HG03439 (cell line): ENCODE results near the gene LUC7L2.
"Not testable (repeated sequence)": the region's sequence is repeated elsewhere in the genome, so short reads cannot be mapped to it uniquely, and the experiment has no call there.

Source experiments
- ATAC-seq: cut with Tn5 transposase; IDR thresholded peaks from one replicate; pipeline ENCODE4 v1.9.1; 2021; ENCODE audit warnings: mild to moderate bottlenecking, moderate library complexity; ENCODE audit not compliant: unreplicated experiment

The LUC7L2 gene

GRCh38 chr7:139439375-139439774, 79.7 kb downstream of the LUC7L2 start:
- no peak for ATAC-seq

DNA sequence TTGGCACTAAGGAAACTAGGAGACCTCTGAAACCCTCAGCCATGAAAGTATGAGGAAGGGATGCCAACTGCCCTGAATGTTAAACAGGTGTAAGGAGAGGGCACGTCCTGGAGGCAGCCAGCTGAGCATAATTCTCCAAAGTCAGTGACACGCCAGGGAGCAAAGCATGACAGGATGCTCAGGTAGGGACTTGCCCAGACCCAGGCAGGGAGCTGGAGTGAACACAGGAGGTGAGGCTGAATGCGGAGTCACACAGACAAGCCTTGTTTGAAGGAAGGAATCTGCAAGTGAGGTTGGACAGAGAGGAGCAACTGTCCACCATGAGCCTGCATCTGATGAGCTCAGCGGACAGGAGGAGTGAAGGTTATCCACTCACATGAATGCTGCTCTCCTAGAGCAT, 82.3 kb downstream of the LUC7L2 start:
- no peak for ATAC-seq

- ATAC-seq = no peak
These were observed 86.6 kb downstream of the LUC7L2 start for GRCh38 chr7:139446051-139446890.

- ATAC-seq = no peak
These were observed 91.2 kb downstream of the LUC7L2 start for GRCh38 chr7:139450851-139451250.

DNA sequence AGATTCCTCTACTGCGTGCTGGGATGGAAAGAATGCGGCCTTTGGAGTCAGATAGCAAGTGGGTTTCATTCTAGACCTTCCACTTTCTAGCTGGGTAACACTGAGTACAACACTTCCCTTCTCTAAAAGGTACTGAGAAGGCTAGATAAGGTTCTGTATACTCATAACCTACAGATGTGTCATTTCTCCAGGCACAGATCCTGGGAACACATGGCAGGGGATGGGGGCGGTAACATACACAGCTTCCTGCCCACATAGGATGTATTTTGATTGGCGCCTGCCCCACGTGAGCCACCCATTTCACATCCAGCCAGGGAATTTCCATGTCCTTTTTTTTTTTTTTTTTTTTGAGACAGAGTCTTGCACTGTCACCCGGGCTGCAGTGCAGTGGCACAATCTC, 91.9 kb downstream of the LUC7L2 start:
- ATAC-seq = no peak

- no peak for ATAC-seq
These were observed 93.4 kb downstream of the LUC7L2 start for GRCh38 chr7:139452958-139453672.

GRCh38 chr7:139453673-139454321, 94.1 kb downstream of the LUC7L2 start:
- ATAC-seq = no peak

- no peak for ATAC-seq
These were observed 96.1 kb downstream of the LUC7L2 start for GRCh38 chr7:139455789-139456188.

- no peak for ATAC-seq
These were observed 96.8 kb downstream of the LUC7L2 start for GRCh38 chr7:139456511-139456910.

GRCh38 chr7:139457153-139457946, 97.7 kb downstream of the LUC7L2 start:
- ATAC-seq = no peak

DNA sequence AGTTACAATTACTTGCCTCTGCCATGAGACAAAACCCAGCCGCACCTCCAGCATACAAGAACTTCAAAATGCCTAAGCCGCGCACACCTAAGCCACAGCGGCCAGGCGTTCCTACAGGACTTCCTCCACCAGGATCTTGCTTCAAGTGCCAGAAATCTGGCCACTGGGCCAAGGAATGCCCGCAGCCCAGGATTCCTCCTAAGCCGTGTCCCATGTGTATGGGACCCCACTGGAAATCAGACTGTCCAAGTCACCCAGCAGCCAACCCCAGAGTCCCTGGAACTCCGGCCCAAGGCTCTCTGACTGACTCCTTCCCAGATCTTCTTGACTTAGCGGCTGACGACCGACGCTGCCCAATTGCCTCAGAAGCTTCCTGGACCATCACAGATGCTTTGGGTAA, 103.7 kb downstream of the LUC7L2 start:
- ATAC-seq = not testable (repeated sequence)

DNA sequence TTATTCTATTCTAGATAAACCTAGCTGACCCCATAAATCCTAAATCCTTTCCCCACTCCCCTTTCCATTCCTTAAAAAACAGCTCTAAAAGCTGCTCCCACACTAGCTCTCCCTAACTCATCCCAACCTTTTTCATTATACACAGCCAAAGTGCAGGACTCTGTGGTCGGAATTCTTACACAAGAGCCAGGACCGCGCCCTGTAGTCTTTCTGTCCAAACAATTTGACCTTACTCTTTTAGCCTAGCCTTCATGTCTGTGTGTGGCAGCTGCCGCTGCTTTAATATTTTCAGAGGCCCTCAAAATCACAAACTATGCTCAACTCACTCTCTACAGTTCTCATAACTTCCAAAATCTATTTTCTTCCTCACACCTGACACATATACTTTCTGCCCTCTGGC, 104.8 kb downstream of the LUC7L2 start:
- ATAC-seq = not testable (repeated sequence)

- not testable (repeated sequence) for ATAC-seq
These were observed 105.4 kb downstream of the LUC7L2 start for GRCh38 chr7:139465072-139465471.

DNA sequence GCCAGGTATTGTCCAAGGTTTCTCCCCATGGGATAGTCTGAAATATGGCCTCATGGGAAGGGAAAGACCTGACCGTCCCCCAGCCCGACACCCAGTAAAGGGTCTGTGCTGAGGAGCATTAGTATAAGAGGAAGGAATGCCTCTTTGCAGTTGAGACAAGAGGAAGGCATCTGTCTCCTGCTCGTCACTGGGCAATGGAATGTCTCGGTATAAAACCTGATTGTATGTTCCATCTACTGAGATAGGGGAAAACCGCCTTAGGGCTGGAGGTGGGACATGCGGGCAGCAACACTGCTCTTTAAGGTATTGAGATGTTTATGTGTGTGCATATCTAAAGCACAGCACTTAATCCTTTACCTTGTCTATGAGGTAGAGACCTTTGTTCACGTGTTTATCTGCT, 108.0 kb downstream of the LUC7L2 start:
- not testable (repeated sequence) for ATAC-seq

DNA sequence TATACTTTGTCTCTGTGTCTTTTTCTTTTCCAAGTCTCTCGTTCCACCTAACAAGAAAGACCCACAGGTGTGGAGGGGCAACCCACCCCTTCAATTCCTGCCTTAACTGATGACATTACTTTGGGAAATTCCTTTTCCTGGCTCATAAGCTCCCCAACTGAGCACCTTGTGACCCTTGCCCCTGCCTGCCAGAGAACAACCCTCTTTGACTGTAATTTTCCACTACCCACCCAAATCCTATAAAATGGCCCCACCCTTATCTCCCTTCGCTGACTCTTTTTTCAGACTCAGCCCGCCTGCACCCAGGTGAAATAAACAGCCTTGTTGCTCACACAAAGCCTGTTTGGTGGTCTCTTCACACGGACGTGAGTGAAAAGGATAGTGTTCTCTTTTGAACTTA, 108.6 kb downstream of the LUC7L2 start:
- not testable (repeated sequence) for ATAC-seq

GRCh38 chr7:139471740-139472353, 112.2 kb downstream of the LUC7L2 start:
- no peak for ATAC-seq
